GM18861 (cell line): ENCODE measurements around the gene FBXO5.
"Not testable (repeated sequence)": the region's sequence is repeated elsewhere in the genome, so short reads cannot be mapped to it uniquely, and the experiment has no call there.

ENCODE experiments used
- ATAC-seq: cut with Tn5 transposase; IDR thresholded peaks from one replicate; pipeline ENCODE4 v1.9.1; 2021; ENCODE audit not compliant: unreplicated experiment

The FBXO5 gene

GRCh38 chr6:152982904-152983636, at the start of gene FBXO5:
FBXO5 (minus strand) TSS chr6:152983041; CDS start chr6:152982959, 82 bp downstream.
- ATAC-seq: peak; percentile 82

GRCh38 chr6:153032255-153032882, 49.5 kb upstream of the FBXO5 start:
- no peak for ATAC-seq

- ATAC-seq: no peak
Measured at GRCh38 chr6:153031335-153031955, 48.6 kb upstream of the FBXO5 start.

GRCh38 chr6:153028963-153029362, 46.1 kb upstream of the FBXO5 start:
- ATAC-seq: no peak

GRCh38 chr6:153028286-153028685, 45.4 kb upstream of the FBXO5 start:
- ATAC-seq: no peak

- no peak for ATAC-seq
Measured at GRCh38 chr6:153027480-153027879, 44.6 kb upstream of the FBXO5 start.

- no peak for ATAC-seq
Measured at GRCh38 chr6:153024709-153025017, 41.8 kb upstream of the FBXO5 start.

- ATAC-seq: peak; percentile 99
Measured at GRCh38 chr6:153023977-153024708, 41.3 kb upstream of the FBXO5 start.

- no peak for ATAC-seq
Measured at GRCh38 chr6:153018355-153018754, 35.5 kb upstream of the FBXO5 start.

- no peak for ATAC-seq
Measured at GRCh38 chr6:153016846-153017245, 34.0 kb upstream of the FBXO5 start.

GRCh38 chr6:153015094-153015640, 32.3 kb upstream of the FBXO5 start:
- ATAC-seq: no peak

- ATAC-seq: no peak
Measured at GRCh38 chr6:153013438-153013837, 30.6 kb upstream of the FBXO5 start.

- no peak for ATAC-seq
Measured at GRCh38 chr6:153012856-153013255, 30.0 kb upstream of the FBXO5 start.

GRCh38 chr6:153003366-153003690, 20.5 kb upstream of the FBXO5 start:
- no peak for ATAC-seq

- ATAC-seq: peak; percentile 92
Measured at GRCh38 chr6:153002613-153003365, 19.9 kb upstream of the FBXO5 start, which contains the start of gene MTRF1L. MTRF1L (minus strand) TSS chr6:153002709; CDS start chr6:153002685, 24 bp downstream.

- ATAC-seq: peak; percentile 9
Measured at GRCh38 chr6:153001767-153002612, 19.1 kb upstream of the FBXO5 start.

- ATAC-seq: not testable (repeated sequence)
Measured at GRCh38 chr6:153000790-153001189, 17.9 kb upstream of the FBXO5 start.

GRCh38 chr6:153000243-153000642, 17.4 kb upstream of the FBXO5 start:
- ATAC-seq: no peak

- not testable (repeated sequence) for ATAC-seq
Measured at GRCh38 chr6:152999538-152999937, 16.7 kb upstream of the FBXO5 start.

- ATAC-seq: no peak
Measured at GRCh38 chr6:152993847-152994246, 11.0 kb upstream of the FBXO5 start.
